HG03558 (cell line): ENCODE data around the gene FZR1.
"Not testable (repeated sequence)": the region's sequence is repeated elsewhere in the genome, so short reads cannot be mapped to it uniquely, and the experiment has no call there.

Source experiments
- ATAC-seq: cut with Tn5 transposase; IDR thresholded peaks from one replicate; pipeline ENCODE4 v1.9.1; 2021; ENCODE audit warnings: moderate number of reproducible peaks; ENCODE audit not compliant: unreplicated experiment; ENCODE audit errors: extremely low read depth

The FZR1 gene

GRCh38 chr19:3494051-3494450, 12.1 kb upstream of the FZR1 start:
- ATAC-seq: no peak

- no peak for ATAC-seq
These were observed 11.6 kb upstream of the FZR1 start for GRCh38 chr19:3494559-3494958.

GRCh38 chr19:3496392-3497273, 9.5 kb upstream of the FZR1 start:
- ATAC-seq: no peak

- no peak for ATAC-seq
These were observed 8.2 kb upstream of the FZR1 start for GRCh38 chr19:3497757-3498520.

- ATAC-seq: no peak
These were observed 6.2 kb upstream of the FZR1 start for GRCh38 chr19:3499738-3500428.

- ATAC-seq: peak; percentile 61
These were observed 5.5 kb upstream of the FZR1 start, which contains the start of gene DOHH for GRCh38 chr19:3500429-3501101. TSS of gene DOHH (minus strand) at chr19:3500674. CDS start at chr19:3496814, 3,860 bp downstream.

GRCh38 chr19:3501780-3502179, 4.3 kb upstream of the FZR1 start:
- ATAC-seq: no peak

GRCh38 chr19:3503036-3503572, 3.0 kb upstream of the FZR1 start:
- no peak for ATAC-seq

GRCh38 chr19:3504735-3505134, 1.4 kb upstream of the FZR1 start:
- ATAC-seq: no peak

- ATAC-seq: no peak
These were observed 551 bp downstream of the FZR1 start for GRCh38 chr19:3506384-3507340.

- no peak for ATAC-seq
These were observed 1.4 kb downstream of the FZR1 start for GRCh38 chr19:3507371-3508120.

GRCh38 chr19:3508121-3508661, 2.1 kb downstream of the FZR1 start:
- not testable (repeated sequence) for ATAC-seq

GRCh38 chr19:3508771-3509535, 2.8 kb downstream of the FZR1 start:
- ATAC-seq: no peak

GRCh38 chr19:3509566-3509989, 3.5 kb downstream of the FZR1 start:
- no peak for ATAC-seq

GRCh38 chr19:3510727-3511126, 4.6 kb downstream of the FZR1 start:
- no peak for ATAC-seq

- no peak for ATAC-seq
These were observed 5.6 kb downstream of the FZR1 start for GRCh38 chr19:3511506-3512251.
